Fibroblast of lung (primary cell): ENCODE data around the gene INPP5A. TPM values are rescaled to one million over a fixed set of nuclear protein-coding genes. Genes with fewer than 3 reads are reported as not detected.

ENCODE experiments used
- DNase-seq, 2 donors: peaks; one replicate each; pipeline versions ENCODE4 v3.0.0 to v3.0.0-alpha.2; 2010; ENCODE audit warnings: low read depth in 2 of 2
- H2AFZ ChIP-seq: 2 replicates; pipeline ENCODE4 v1.5.1; 2012; ENCODE audit warnings: low read length, control low read depth, inconsistent platforms
- H3K27ac ChIP-seq: 2 replicates; pipeline ENCODE4 v1.5.1; 2011; ENCODE audit warnings: low read length, control low read depth; ENCODE audit not compliant: insufficient read depth
- H3K27me3 ChIP-seq: 2 replicates; pipeline ENCODE4 v1.5.1; 2011; ENCODE audit warnings: mild to moderate bottlenecking, low read length; ENCODE audit not compliant: control insufficient read depth, insufficient read depth
- H3K36me3 ChIP-seq: 2 replicates; pipeline ENCODE4 v1.5.1; 2011; ENCODE audit warnings: low read length; ENCODE audit not compliant: control insufficient read depth, insufficient read depth
- H3K4me1 ChIP-seq: 2 replicates; pipeline ENCODE4 v1.5.1; 2011; ENCODE audit warnings: low read length; ENCODE audit not compliant: control insufficient read depth, insufficient read depth; ENCODE audit errors: extremely low read depth
- H3K4me2 ChIP-seq: 2 replicates; pipeline ENCODE4 v1.5.1; 2011; ENCODE audit warnings: low read length, control low read depth; ENCODE audit not compliant: insufficient read depth; ENCODE audit errors: extremely low read depth
- H3K4me3 ChIP-seq, 4 experiments: fragments of 200-600 bp in 1 of 4; sonication (generic) in 1 of 4; replicated peaks in 1 of 4; 2 replicates each; pipeline ENCODE4 v1.5.1; 2011 to 2016; ENCODE audit warnings: low read length in 4 of 4, low read depth in 3 of 4, mild to moderate bottlenecking in 3 of 4, control low read depth in 2 of 4, inconsistent platforms in 1 of 4, mixed read lengths in 1 of 4; ENCODE audit not compliant: insufficient read depth in 1 of 4; ENCODE audit errors: control extremely low read depth in 1 of 4
- H3K79me2 ChIP-seq: 2 replicates; pipeline ENCODE4 v1.5.1; 2012; ENCODE audit warnings: mild to moderate bottlenecking, low read length, inconsistent platforms; ENCODE audit not compliant: control insufficient read depth, insufficient read depth
- H3K9ac ChIP-seq: 2 replicates; pipeline ENCODE4 v1.5.1; 2011; ENCODE audit warnings: mild to moderate bottlenecking, low read length, control low read depth; ENCODE audit not compliant: insufficient read depth
- H3K9me3 ChIP-seq: 2 replicates; pipeline ENCODE4 v1.5.1; 2012; ENCODE audit warnings: low read depth, low read length; ENCODE audit not compliant: control insufficient read depth, insufficient read depth
- H4K20me1 ChIP-seq: 2 replicates; pipeline ENCODE4 v1.5.1; 2011; ENCODE audit warnings: low read length; ENCODE audit not compliant: control insufficient read depth, insufficient read depth; ENCODE audit errors: extremely low read depth
- EZH2 ChIP-seq: IDR thresholded peaks from 2 replicates; pipeline ENCODE4 v1.5.1; 2012; ENCODE audit warnings: low read length, control low read depth, mild to moderate bottlenecking; ENCODE audit errors: missing control alignments
- polyA plus RNA-seq, 2 donors: library from polyadenylated mRNA; depleted of rRNA in 1 of 2; stranded (reverse) in 1 of 2; unstranded in 1 of 2; fragments of >200 nt; gene quantifications; 2 replicates each; pipeline ENCODE4 v1.2.1, GENCODE V29; 2011 to 2012; ENCODE audit warnings: missing spikeins in 1 of 2
- total RNA-seq: library from RNA; depleted of rRNA; stranded (reverse); fragments of >200 nt; gene quantifications from 2 replicates; pipeline ENCODE4 v1.2.1, GENCODE V29; 2014
- TF ChIP-seq, protein P1 (sequence below), 2 donors: IDR thresholded peaks in 1 of 2; conservative IDR thresholded peaks in 1 of 2; 1 replicate in 1 of 2; 2 replicates in 1 of 2; pipeline ENCODE4 v1.5.1; 2011 to 2012; ENCODE audit warnings: low read length in 2 of 2, control low read depth in 1 of 2, inconsistent platforms in 1 of 2, low read depth in 1 of 2, mild to moderate bottlenecking in 1 of 2

Gene INPP5A
- total and polyA plus RNA-seq, 2 donors (not counting 1 experiment from before 2014, with no cell fraction given), result 24.6 to 39.9 TPM

- Histone ChIP-seq H3K4me3 (no peak overlapping the region), H3K36me3 (peaks cover 7% of the 10 kb centered on the region), H3K4me1 (no peaks in the 10 kb centered on the region), H3K79me2 (no peaks in the 10 kb centered on the region), H3K4me2 (no peak overlapping the region), H3K9me3 (no peaks in the 10 kb centered on the region), H3K9ac (no peak overlapping the region), H4K20me1 (no peaks in the 10 kb centered on the region), H2AFZ (no peak overlapping the region), H3K27ac (no peak overlapping the region), H3K27me3 (no peaks in the 10 kb centered on the region)
- no peak for TF ChIP-seq EZH2
- TF ChIP-seq, protein P1, sequence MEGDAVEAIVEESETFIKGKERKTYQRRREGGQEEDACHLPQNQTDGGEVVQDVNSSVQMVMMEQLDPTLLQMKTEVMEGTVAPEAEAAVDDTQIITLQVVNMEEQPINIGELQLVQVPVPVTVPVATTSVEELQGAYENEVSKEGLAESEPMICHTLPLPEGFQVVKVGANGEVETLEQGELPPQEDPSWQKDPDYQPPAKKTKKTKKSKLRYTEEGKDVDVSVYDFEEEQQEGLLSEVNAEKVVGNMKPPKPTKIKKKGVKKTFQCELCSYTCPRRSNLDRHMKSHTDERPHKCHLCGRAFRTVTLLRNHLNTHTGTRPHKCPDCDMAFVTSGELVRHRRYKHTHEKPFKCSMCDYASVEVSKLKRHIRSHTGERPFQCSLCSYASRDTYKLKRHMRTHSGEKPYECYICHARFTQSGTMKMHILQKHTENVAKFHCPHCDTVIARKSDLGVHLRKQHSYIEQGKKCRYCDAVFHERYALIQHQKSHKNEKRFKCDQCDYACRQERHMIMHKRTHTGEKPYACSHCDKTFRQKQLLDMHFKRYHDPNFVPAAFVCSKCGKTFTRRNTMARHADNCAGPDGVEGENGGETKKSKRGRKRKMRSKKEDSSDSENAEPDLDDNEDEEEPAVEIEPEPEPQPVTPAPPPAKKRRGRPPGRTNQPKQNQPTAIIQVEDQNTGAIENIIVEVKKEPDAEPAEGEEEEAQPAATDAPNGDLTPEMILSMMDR (conservative IDR thresholded peaks at IDR 0.05 in 1 of 2, IDR thresholded peaks at IDR 0.05 in 1 of 2; ENCODE audit: low read depth in 1 of 2, low read length in 2 of 2), result no peak
- no peak for DNase-seq
Measured at GRCh38 chr10:132657748-132658147, 120.2 kb downstream of the INPP5A start.

- DNase-seq, result no peak
- no peak for TF ChIP-seq EZH2
- H3K27ac ChIP-seq, result no peak overlapping the region
- no peak overlapping the region for H3K4me3 ChIP-seq
- no peak overlapping the region for H2AFZ ChIP-seq
- no peaks in the 10 kb centered on the region for H4K20me1 ChIP-seq
- peaks cover 6% of the 10 kb centered on the region for H3K36me3 ChIP-seq
- no peaks in the 10 kb centered on the region for H3K27me3 ChIP-seq
- H3K4me2 ChIP-seq, result no peak overlapping the region
- no peaks in the 10 kb centered on the region for H3K79me2 ChIP-seq
- H3K9me3 ChIP-seq, result no peaks in the 10 kb centered on the region
- H3K9ac ChIP-seq, result no peak overlapping the region
- no peaks in the 10 kb centered on the region for H3K4me1 ChIP-seq
Measured at GRCh38 chr10:132658546-132659205, 121.1 kb downstream of the INPP5A start.

GRCh38 chr10:132659206-132660091, 121.9 kb downstream of the INPP5A start:
- no peak for DNase-seq
- Histone ChIP-seq H3K79me2 (no peaks in the 10 kb centered on the region), H3K9ac (no peak overlapping the region), H3K27me3 (no peaks in the 10 kb centered on the region), H3K9me3 (no peaks in the 10 kb centered on the region), H3K4me2 (no peak overlapping the region), H3K27ac (no peak overlapping the region), H2AFZ (no peak overlapping the region), H3K4me3 (no peak overlapping the region), H3K4me1 (no peaks in the 10 kb centered on the region), H3K36me3 (peaks cover 6% of the 10 kb centered on the region), H4K20me1 (no peaks in the 10 kb centered on the region)
- TF ChIP-seq, protein P1 (conservative IDR thresholded peaks at IDR 0.05 in 1 of 2, IDR thresholded peaks at IDR 0.05 in 1 of 2; ENCODE audit: low read depth in 1 of 2, low read length in 2 of 2), result no peak
